H1 (cell line): ENCODE data around the gene CCDC40. TPM values are rescaled to one million over a fixed set of nuclear protein-coding genes. Genes with fewer than 3 reads are reported as not detected.

ENCODE experiments used
- CTCF ChIA-PET: fragments of 300-600 bp; sonication (Branson Sonifier 250); formaldehyde crosslinking; loops from one replicate; lab custom pipeline; 2021; ENCODE audit not compliant: partially characterized antibody; lab: Charles Lee
- POLR2A ChIA-PET: fragments of 300-600 bp; sonication (Branson Sonifier 250); formaldehyde crosslinking; loops from one replicate; lab custom pipeline; 2021; ENCODE audit warnings: inconsistent platforms; ENCODE audit not compliant: partially characterized antibody; lab: Charles Lee
- DNase-seq, 2 experiments: peaks; one replicate each; pipeline versions ENCODE4 v3.0.0 to v3.0.0-alpha.2; 2010 to 2022; ENCODE audit warnings: low spot score in 2 of 2, low read depth in 1 of 2, mixed read lengths in 1 of 2
- FAIRE-seq: peaks from 2 replicates; lab custom pipeline; 2011; peaks lifted over from hg19 to GRCh38; lab: Jason Lieb, UNC
- H2AFZ ChIP-seq: 2 replicates; pipeline ENCODE4 v1.8.1; 2012; ENCODE audit warnings: low read length, inconsistent platforms
- H2AK5ac ChIP-seq: 2 replicates; pipeline ENCODE4 v1.6.1; 2013; ENCODE audit warnings: low read depth, low read length
- H2BK120ac ChIP-seq: replicated peaks from 2 replicates; pipeline ENCODE3; 2013; ENCODE audit warnings: low read depth, low read length, inconsistent platforms
- H2BK12ac ChIP-seq: 2 replicates; pipeline ENCODE4 v1.6.1; 2013; ENCODE audit warnings: low read depth, low read length
- H2BK15ac ChIP-seq: 2 replicates; pipeline ENCODE4 v1.6.1; 2013; ENCODE audit warnings: low read length
- H2BK20ac ChIP-seq: 2 replicates; pipeline ENCODE4 v1.6.1; 2013; ENCODE audit warnings: low read length
- H2BK5ac ChIP-seq: 2 replicates; pipeline ENCODE4 v1.6.1; 2013; ENCODE audit warnings: low read depth, low read length
- H3K14ac ChIP-seq: 2 replicates; pipeline ENCODE4 v1.6.1; 2013; ENCODE audit warnings: inconsistent platforms; ENCODE audit not compliant: insufficient read length
- H3K18ac ChIP-seq: 2 replicates; pipeline ENCODE4 v1.6.1; 2013; ENCODE audit warnings: low read length; ENCODE audit errors: extremely low read depth
- H3K23ac ChIP-seq: 2 replicates; pipeline ENCODE4 v1.6.1; 2013; ENCODE audit warnings: inconsistent platforms; ENCODE audit not compliant: insufficient read length
- H3K23me2 ChIP-seq: 2 replicates; pipeline ENCODE4 v1.6.1; 2013; ENCODE audit warnings: low read depth, low read length
- H3K27ac ChIP-seq: 2 replicates; pipeline ENCODE4 v1.6.1; 2011; ENCODE audit warnings: low read depth, low read length, inconsistent platforms
- H3K27me3 ChIP-seq, 4 experiments: replicated peaks in 1 of 4; 1 replicate in 1 of 4; 2 replicates in 3 of 4; pipeline versions ENCODE4 v1.6.1 to v1.8.1; 2011 to 2013; ENCODE audit warnings: low read length in 3 of 4, mild to moderate bottlenecking in 3 of 4, inconsistent platforms in 2 of 4, mixed read lengths in 2 of 4, moderate library complexity in 1 of 4; ENCODE audit not compliant: control insufficient read depth in 3 of 4, insufficient read depth in 3 of 4; ENCODE audit errors: extremely low read depth in 1 of 4
- H3K36me3 ChIP-seq, 4 experiments: 2 replicates each; pipeline versions ENCODE4 v1.6.1 to v1.8.1; 2011 to 2013; ENCODE audit warnings: mild to moderate bottlenecking in 4 of 4, low read length in 3 of 4, moderate library complexity in 2 of 4, control low read depth in 1 of 4, inconsistent platforms in 1 of 4; ENCODE audit not compliant: insufficient read depth in 4 of 4, control insufficient read depth in 2 of 4
- H3K4ac ChIP-seq: replicated peaks from 2 replicates; pipeline ENCODE3; 2013; ENCODE audit warnings: low read length, low read depth, mixed read lengths, inconsistent platforms; ENCODE audit not compliant: insufficient read length
- H3K4me1 ChIP-seq, 4 experiments: replicated peaks in 1 of 4; 1 replicate in 1 of 4; 2 replicates in 3 of 4; pipeline versions ENCODE4 v1.6.1 to v1.8.1; 2011 to 2013; ENCODE audit warnings: low read length in 3 of 4, inconsistent platforms in 2 of 4, mixed read lengths in 1 of 4; ENCODE audit not compliant: insufficient read depth in 4 of 4, control insufficient read depth in 3 of 4
- H3K4me2 ChIP-seq, 2 experiments: 2 replicates each; pipeline versions ENCODE4 v1.6.1 to v1.8.1; 2011 to 2013; ENCODE audit warnings: low read depth in 2 of 2, low read length in 2 of 2, control low read depth in 1 of 2, inconsistent platforms in 1 of 2, mild to moderate bottlenecking in 1 of 2; ENCODE audit not compliant: insufficient read depth in 1 of 2
- H3K4me3 ChIP-seq, 4 experiments: fragments of 200-600, 300-600 bp in 1 of 4; sonication (generic), shearing (Covaris generic), sonication (Bioruptor Twin) in 1 of 4; 2 replicates each; pipeline versions ENCODE4 v1.5.1 to v1.8.1; 2011 to 2016; ENCODE audit warnings: low read length in 4 of 4, low read depth in 3 of 4, control low read depth in 2 of 4, inconsistent platforms in 2 of 4, mild to moderate bottlenecking in 2 of 4, mixed read lengths in 1 of 4, moderate library complexity in 1 of 4; ENCODE audit not compliant: insufficient read depth in 2 of 4; ENCODE audit errors: extremely low read depth in 1 of 4
- H3K56ac ChIP-seq: replicated peaks from 2 replicates; pipeline ENCODE3; 2013; ENCODE audit warnings: low read depth, mild to moderate bottlenecking, mixed read lengths, low read length, inconsistent platforms; ENCODE audit not compliant: insufficient read length
- H3K79me1 ChIP-seq: 2 replicates; pipeline ENCODE4 v1.6.1; 2013; ENCODE audit warnings: low read depth, low read length, control low read depth
- H3K79me2 ChIP-seq, 2 experiments: 2 replicates each; pipeline versions ENCODE4 v1.6.1 to v1.8.1; 2012 to 2013; ENCODE audit warnings: low read length in 2 of 2, mild to moderate bottlenecking in 2 of 2, inconsistent platforms in 1 of 2; ENCODE audit not compliant: insufficient read depth in 2 of 2, control insufficient read depth in 1 of 2
- H3K9ac ChIP-seq, 4 experiments: replicated peaks in 1 of 4; 1 replicate in 1 of 4; 2 replicates in 3 of 4; pipeline versions ENCODE4 v1.6.1 to v1.8.1; 2011 to 2013; ENCODE audit warnings: low read depth in 3 of 4, low read length in 3 of 4, control low read depth in 2 of 4, mild to moderate bottlenecking in 2 of 4, moderate library complexity in 2 of 4, inconsistent platforms in 1 of 4; ENCODE audit errors: extremely low read depth in 1 of 4
- H3K9me3 ChIP-seq, 2 experiments: 2 replicates each; pipeline versions ENCODE4 v1.6.1 to v1.8.1; 2012 to 2013; ENCODE audit warnings: mild to moderate bottlenecking in 2 of 2, moderate library complexity in 2 of 2, control low read depth in 1 of 2, inconsistent platforms in 1 of 2, low read depth in 1 of 2, low read length in 1 of 2, mixed read lengths in 1 of 2; ENCODE audit not compliant: insufficient read depth in 2 of 2
- H4K20me1 ChIP-seq, 2 experiments: replicated peaks in 1 of 2; 2 replicates each; pipeline versions ENCODE3 to v1.8.1; 2011 to 2013; ENCODE audit warnings: inconsistent platforms in 2 of 2, low read length in 2 of 2, mild to moderate bottlenecking in 1 of 2; ENCODE audit not compliant: insufficient read depth in 2 of 2, control insufficient read depth in 1 of 2
- H4K5ac ChIP-seq: 2 replicates; pipeline ENCODE4 v1.6.1; 2013; ENCODE audit warnings: low read length, low read depth, mixed read lengths, inconsistent platforms; ENCODE audit not compliant: insufficient read length
- H4K8ac ChIP-seq: 2 replicates; pipeline ENCODE4 v1.8.0; 2013; ENCODE audit warnings: mild to moderate bottlenecking, moderate library complexity, low read length, inconsistent platforms; ENCODE audit not compliant: insufficient read depth; ENCODE audit errors: extremely low read depth
- H4K91ac ChIP-seq: replicated peaks from 2 replicates; pipeline ENCODE3; 2013; ENCODE audit warnings: low read length, mixed read lengths, inconsistent platforms; ENCODE audit not compliant: insufficient read length
- CTCF ChIP-seq, 3 experiments: IDR thresholded peaks; 1 replicate in 2 of 3; 2 replicates in 1 of 3; pipeline versions ENCODE4 v1.5.1 to v1.6.1; 2011; ENCODE audit warnings: low read length in 3 of 3, mild to moderate bottlenecking in 3 of 3, inconsistent platforms in 2 of 3, low read depth in 1 of 3, moderate library complexity in 1 of 3; ENCODE audit not compliant: insufficient read depth in 1 of 3; ENCODE audit errors: control extremely low read depth in 1 of 3
- EGR1 ChIP-seq: IDR thresholded peaks from 2 replicates; pipeline ENCODE4 v1.6.1; 2011; ENCODE audit warnings: low read depth, low read length, borderline replicate concordance
- JUND ChIP-seq: IDR thresholded peaks from 2 replicates; pipeline ENCODE4 v1.6.1; 2011; ENCODE audit warnings: mild to moderate bottlenecking, improper control_type of control experiment, low read length
- TCF12 ChIP-seq: IDR thresholded peaks from 2 replicates; pipeline ENCODE4 v1.6.1; 2011; ENCODE audit warnings: low read depth, mild to moderate bottlenecking, low read length
- WGBS, 2 experiments: shearing (Covaris generic) in 1 of 2; methylation state at CpG; one replicate each; pipeline versions ENCODE4 v1.1.6 to v1.1.7; 2013 to 2015; ENCODE audit warnings: low lambda C conversion rate in 2 of 2, mixed read lengths in 2 of 2, inconsistent platforms in 1 of 2, low coverage in 1 of 2, missing lambda C conversion rate in 1 of 2; ENCODE audit not compliant: insufficient replicate concordance in 2 of 2, insufficient coverage in 1 of 2, insufficient read length in 1 of 2; ENCODE audit errors: extremely low coverage in 1 of 2, missing lambda C conversion rate in 1 of 2; 5-methylcytosine and 5-hydroxymethylcytosine counted together
- polyA plus RNA-seq, 7 experiments: library from polyadenylated mRNA; depleted of rRNA in 3 of 7; stranded (reverse) in 5 of 7; unstranded in 2 of 7; fragments of >200 nt in 5 of 7; fragments of 200-250 nt in 2 of 7; gene quantifications; 1 replicate in 5 of 7; 2 replicates in 1 of 7; 4 replicates in 1 of 7; pipeline versions ENCODE4 v1.2.1 to v1.2.3, GENCODE V29; 2011 to 2013; ENCODE audit warnings: missing spikeins in 2 of 7, mixed read lengths in 2 of 7
- total RNA-seq: library from RNA; stranded (reverse); fragmentation: NEBNext Ultra II Directional; extraction: Animal tissue kit (Norgen Biotek cat#: 25700); gene quantifications from 2 replicates; pipeline ENCODE4 v1.2.1, GENCODE V29; 2021

CCDC40 gene
- total and polyA plus RNA-seq, 2 of the 8 experiments (the other 6 are each of a cell fraction or from before 2014, with no cell fraction given) = 4.1 to 11.5 TPM

- Histone ChIP-seq H3K56ac (no peak overlapping the region), H2BK12ac (no peak overlapping the region), H3K79me1 (no peaks in the 10 kb centered on the region; the same call in 1 of the 2 replicates), H3K4me2 (peak overlapping the region; percentile 89 to 99), H3K36me3 (no peaks in the 10 kb centered on the region), H3K23me2 (peaks cover 8% of the 10 kb centered on the region; the same call in 1 of the 2 replicates), H3K18ac (no peak overlapping the region), H3K27ac (no peak overlapping the region), H3K9ac (no peak overlapping the region), H2BK5ac (no peak overlapping the region), H2BK120ac (no peak overlapping the region), H3K4me3 (peak overlapping the region in 2 of 4 experiments; percentile 71 to 86; a peak in 3 of 8 replicates), H3K23ac (no peak overlapping the region), H2AK5ac (peak overlapping the region; percentile 66; the same call in 1 of the 2 replicates), H3K9me3 (no peaks in the 10 kb centered on the region), H3K79me2 (no peaks in the 10 kb centered on the region), H2BK15ac (0 out of 2 replicates have a peak overlapping the region, but pooled peaks have one; percentile 20), H4K8ac (no peak overlapping the region; the same call in 1 of the 2 replicates), H4K5ac (no peak overlapping the region), H3K4ac (no peak overlapping the region), H2BK20ac (no peak overlapping the region), H3K27me3 (peaks cover 0 to 9% (median 5%) of the 10 kb centered on the region in 4 experiments; a peak in 3 of 7 replicates), H3K14ac (no peak overlapping the region), H4K91ac (no peak overlapping the region), H3K4me1 (peaks cover 0 to 7% (median 1%) of the 10 kb centered on the region in 4 experiments; a peak in 4 of 7 replicates), H4K20me1 (no peaks in the 10 kb centered on the region), H2AFZ (no peak overlapping the region)
- no peak for FAIRE-seq
- DNase-seq = no peak
- WGBS, 2 experiments = 90% methylated on average over 15 of the region's 15 CpGs; no CpG with 5 or more reads in 1 of the 2 experiments
- ChIA-PET POLR2A (interaction anchor here (1.7 kb wide), 1 partner anchor 95 kb away, joined by 7 read pairs; no protein-coding TSS in a partner anchor), CTCF (interaction anchor here (1.2 to 6.8 kb wide), 4 partner anchors 12 to 88 kb away, joined by 4 to 43 read pairs (median 7); no protein-coding TSS in a partner anchor)
- no peak for TF ChIP-seq CTCF (IDR thresholded peaks at IDR 0.05; ENCODE audit: control extremely low read depth in 1 of 3, insufficient read depth in 1 of 3, low read depth in 1 of 3, low read length in 3 of 3)
- TF ChIP-seq JUND = no peak
- TF ChIP-seq TCF12 = no peak
- no peak for TF ChIP-seq EGR1
Observed at GRCh38 chr17:80102664-80103448, 66.4 kb downstream of the CCDC40 start.
